ENCODE data around the gene SAMSN1.

The SAMSN1 gene

DNA sequence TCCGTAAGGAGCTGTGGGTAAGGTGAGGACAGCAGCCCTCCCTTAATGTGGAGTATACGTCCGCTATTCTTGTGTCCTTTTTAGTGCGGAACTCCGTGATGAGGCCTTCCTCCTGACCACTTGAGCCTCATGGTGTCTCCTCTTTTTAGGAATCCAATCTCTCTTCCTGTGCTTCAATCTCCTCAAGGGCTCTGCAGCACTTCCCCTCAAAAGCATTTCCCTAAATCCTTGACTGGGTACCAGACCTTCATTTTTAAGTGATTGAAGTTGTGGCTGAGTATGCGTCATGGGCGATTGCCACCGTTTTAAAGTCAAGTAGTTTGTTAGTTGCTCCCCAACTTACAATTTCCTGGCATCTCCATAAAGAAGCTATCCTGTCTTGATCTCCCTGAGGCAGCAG is 62.8 kb downstream of the SAMSN1 start:
- no peak for FAIRE-seq

DNA sequence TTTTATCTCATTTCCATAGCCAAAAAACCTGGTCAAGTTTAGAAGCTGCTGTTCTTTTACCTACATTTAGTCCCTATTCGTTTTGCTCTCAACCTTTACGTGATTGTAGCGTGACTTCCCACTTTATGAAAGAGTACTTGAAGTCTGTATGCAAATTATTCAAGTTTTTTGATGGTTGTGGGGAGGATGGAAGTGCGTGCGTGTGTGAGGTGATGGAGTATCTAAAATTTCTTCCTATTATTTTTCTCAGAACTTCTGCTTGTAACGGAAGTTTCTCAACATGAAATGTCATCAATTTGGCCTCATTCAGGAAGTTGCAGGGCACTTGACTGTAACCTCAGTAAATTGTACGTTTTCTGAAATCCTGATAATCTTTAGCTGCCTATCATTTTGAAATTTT is 64.0 kb downstream of the SAMSN1 start:
- no peak for FAIRE-seq

DNA sequence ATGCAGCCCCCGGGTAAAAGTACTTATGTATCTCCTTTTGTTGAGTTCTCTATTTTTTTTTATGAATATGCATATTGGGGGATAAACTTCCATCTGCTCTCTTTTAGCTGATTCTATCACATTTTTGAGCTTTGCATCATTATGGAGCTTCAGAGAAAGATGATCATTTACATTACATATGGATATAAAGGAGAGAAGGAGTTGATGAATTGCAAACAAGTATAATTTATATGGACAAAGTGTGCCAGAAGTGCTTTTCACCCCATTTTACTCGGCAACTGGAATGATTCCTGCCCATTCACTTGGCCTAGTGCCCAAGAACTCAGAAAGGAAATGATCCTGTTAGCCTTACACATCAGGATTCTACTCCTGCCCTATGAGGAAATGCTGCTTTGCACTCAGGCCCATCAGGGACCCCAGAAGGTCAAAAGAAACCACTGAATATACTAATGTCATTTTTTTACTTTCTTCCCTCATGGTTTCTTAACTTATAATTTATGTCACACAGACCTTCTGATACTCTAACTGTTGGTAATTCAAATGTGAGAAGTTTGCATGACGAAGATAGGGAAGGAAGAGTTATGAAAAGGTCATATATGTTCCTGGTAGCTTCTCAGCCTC is 65.6 kb downstream of the SAMSN1 start:
- no peak for FAIRE-seq

DNA sequence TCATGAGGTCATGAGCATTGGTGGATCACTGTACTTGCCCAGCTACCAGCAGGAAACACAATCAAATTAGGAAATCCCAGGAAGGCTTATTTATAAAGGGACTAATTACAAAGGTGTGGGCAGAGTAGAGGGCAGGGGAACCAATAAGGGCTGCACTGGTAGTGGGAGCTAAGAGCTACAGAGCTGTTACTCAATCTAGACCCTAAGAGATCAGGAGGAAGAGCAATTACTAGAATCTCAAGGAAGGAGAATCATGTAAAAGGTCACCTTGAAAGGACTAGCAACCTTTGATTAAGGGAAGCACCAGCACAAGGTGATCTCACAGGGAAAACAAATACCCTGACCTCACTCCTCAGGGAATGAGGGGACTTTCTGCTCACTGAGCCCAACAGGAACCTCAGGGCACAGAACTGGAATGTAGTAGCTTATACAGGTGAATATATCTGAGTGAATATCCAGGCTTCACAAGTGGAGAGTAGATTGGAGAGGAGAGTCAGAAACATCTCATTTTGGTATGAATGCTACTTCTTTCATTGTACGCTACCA is 66.8 kb downstream of the SAMSN1 start:
- FAIRE-seq, result no peak

DNA sequence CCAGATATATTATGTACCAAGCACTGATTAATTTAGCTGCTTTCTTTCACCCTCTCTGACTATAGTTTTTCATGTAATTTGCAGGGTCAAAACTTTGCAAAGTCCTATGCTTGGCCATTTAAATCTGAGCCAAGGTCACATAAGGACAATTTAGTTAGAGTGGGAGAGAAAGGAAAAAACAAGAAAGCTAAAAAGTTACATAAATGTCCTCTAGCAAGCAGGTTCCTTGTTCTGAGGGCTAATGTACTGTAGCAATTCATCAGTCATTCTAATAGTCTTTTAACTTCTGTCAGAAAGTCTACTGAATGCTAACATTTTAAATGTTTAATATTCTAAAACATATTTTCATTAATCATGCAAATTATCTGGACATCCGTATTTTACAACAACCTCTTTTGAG is 68.3 kb downstream of the SAMSN1 start:
- no peak for FAIRE-seq

DNA sequence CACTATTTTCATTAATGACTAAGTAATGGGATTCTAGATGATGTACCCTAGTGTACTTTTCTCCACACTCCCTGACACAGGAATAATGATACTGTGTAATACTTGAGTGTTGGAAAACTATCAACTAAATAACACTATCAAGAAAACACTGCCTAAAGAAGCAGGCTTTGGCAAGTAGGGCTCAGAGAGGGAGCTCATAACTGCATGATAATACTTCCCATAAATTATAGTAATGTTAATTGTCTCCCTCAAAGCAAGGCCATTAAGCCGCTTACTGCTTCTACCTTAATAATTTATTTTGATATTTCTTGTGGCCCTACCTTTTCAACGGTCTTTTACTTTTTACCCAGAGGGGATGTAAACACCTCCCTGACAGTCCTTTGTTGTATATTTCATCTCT is 69.0 kb downstream of the SAMSN1 start:
- no peak for FAIRE-seq

DNA sequence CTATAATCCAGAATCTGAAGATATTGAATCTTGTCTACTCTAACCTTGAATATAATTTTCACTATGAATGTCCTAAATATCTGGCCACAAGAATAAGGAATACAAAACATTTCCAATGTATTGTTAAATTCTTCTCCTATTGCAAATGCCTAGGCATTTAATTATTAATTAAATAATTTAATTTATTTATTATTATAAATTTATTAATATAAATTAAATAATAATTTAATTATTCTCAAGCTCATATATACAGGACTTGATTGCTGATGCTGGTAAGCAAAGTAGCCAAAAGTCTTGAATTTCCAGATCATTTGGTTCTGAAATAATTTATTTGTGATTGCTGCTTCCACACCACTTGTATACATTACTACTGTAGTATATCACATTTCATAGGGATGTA is 71.1 kb downstream of the SAMSN1 start:
- no peak for FAIRE-seq

DNA sequence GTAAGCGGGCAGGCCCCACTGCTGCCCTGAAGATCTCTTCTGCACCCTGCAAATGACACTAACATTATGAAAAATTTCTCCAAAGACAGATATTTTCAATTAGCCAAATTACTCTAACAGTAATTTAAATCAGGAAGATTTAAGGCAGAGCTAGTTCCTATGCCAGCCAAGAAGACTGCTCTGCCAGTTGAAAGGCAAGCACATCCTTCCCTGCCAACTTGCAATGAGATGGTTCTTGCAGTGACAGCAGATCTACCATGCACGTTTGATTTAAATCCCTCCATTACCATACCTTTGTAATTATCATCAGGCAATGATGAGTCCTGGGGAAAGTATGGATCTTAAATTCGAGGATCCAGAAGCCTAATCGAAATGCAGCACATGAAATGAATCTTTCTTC is 76.5 kb downstream of the SAMSN1 start:
- FAIRE-seq, result no peak

DNA sequence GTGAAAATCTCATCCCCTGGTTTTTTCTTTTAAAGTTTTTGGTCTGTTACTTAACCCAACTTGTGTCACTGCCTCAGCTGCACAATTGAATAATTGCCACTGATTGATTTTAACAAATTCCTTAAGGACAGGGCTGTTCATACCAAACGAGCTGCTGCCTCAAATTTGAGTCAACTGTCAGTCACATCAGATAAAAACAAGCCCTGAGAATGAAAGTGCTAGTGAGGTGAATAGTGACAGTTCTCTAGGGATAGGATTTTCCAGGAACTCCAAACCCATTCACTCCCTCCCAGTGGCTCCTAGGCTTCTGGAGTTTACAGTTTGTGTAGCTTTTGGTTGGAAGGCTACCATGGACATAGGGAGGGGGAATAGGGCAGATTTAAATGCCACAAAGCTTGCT is 79.4 kb downstream of the SAMSN1 start:
- FAIRE-seq, result no peak

DNA sequence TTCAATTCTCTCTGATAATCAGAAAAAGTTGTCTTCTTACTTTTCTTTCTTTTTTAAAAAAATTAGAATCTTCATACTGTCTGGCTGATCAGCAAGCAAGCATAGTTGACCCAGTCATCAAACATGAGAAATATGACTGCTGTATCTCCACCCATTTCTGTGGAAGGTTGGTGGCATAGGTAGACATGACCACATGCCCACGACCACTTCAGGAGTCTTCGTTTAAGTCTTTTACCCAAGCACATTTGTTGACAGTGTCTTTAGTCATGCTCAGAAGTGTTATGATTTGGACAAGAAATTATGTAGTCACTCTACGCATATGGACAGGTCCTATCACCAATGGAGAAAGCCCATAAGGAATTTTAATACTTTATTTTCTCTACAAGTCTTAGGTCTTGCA is 88.4 kb downstream of the SAMSN1 start:
- no peak for FAIRE-seq

DNA sequence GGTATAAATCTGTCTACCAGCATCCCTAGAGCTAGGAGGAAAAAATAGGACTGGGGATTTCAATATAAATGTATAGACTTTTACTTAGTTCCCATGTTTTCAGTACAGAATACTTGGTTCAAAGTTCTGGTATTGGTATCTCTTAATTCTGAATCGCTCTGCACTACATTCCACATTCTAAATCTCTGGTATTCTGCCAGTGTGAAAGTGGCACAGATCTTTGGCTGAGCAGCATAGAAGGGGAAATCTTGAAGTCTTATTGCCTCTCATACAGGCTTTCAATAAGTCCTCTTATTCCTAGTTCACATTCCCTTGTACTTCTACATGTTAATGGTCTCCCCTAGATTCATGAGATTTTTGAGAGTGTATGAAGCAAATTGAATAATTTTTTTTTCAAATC is 89.2 kb downstream of the SAMSN1 start:
- FAIRE-seq, result no peak

DNA sequence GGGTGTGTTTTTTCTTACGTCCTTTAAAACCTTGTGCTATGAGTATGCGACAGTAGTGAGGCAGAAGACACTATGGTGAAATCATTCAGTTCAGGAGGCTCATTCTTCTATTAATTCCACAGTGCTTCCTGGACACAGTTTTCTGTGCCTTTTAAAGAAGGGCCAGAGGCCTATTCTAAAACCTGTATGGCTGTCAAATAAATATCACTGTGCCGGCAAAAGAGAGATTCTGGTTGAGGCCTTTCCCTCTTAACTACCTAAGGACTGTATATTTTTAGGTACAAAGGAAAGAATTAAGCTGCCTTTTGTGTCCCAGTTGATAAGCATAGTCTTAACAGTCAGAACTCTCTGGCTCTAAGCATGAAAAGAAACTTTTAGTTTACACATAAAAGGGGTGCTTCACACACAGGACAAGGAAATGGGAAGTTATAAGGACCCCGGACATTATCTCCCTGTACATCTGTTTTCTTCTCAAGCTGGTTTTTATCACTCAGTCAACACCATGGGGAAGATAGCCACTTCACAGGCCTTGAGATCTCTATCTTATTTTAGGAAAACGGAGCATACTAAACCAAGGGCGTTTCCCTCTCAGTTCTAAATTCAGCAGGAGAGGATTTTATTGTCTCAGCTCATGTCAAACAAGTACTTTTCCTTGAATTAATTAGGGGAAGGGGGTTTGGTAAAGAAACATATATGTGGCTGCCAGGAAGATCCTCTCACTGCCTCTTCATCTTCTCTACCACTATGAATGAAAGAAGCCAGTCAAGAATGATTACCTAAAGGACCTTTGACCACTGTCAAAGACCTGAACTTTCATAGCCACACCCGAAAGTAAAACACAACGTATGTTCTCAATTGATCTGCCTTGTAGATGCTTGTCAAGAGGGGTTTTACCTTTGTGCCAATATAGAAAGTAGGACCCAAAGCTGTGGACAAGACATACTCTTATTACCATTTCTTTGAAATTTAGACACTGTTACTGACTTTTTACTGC is 91.8 kb downstream of the SAMSN1 start:
- FAIRE-seq, result no peak

DNA sequence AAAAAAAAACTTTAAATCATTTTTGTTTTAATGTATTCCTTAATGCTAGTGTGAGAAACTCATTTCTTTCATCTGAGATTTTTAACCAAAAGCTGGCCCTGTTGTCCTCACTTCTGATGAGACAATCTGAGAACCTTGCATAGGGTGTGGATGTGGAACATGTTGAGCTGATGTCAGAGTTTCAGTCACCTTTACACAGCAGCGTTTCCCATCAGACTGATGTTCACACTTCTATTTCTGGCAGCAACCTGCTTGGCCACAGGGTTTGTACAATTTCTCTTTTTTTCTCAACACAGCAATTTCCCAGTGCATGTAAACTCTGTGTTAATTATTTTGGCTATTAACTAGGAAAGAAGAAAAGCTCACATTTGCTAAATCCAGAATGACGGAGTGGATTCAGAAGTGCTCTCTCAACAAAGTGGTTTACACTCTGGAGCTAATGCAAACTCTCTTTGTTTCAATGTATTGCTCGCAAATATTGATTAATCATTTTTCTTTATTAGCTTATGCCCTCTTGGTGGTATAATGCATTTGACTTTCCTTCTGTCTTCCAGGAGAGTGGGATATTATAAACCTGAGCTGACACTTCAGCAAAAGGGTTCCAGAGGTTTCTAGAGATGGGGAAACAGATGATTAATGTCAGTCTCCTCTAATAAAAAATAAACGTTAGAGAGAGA is 92.6 kb downstream of the SAMSN1 start:
- no peak for FAIRE-seq

DNA sequence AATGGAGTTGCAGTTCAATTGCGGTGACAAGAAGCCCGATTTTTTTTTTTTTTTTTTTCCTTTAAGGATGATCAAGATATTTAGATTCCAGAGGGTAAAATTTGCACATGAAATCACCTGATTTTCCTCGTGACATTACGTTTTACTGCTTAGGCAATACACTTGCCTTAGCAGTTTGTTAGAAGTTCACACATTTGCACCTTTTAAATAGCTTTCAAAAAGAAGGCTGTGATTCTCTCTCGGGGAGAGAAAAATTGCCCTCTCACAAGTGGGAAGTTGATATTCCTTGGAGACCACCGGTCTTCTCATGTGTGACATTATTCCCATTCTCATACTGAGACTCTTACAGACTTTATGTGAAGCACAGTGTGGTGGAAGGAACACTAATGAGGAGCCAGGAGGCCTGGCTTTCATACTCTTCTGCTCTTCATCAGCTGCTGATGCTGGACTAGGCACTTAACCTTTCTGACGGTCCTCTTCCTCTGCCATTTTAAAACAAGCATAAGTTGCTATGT is 93.3 kb downstream of the SAMSN1 start:
- no peak for FAIRE-seq

DNA sequence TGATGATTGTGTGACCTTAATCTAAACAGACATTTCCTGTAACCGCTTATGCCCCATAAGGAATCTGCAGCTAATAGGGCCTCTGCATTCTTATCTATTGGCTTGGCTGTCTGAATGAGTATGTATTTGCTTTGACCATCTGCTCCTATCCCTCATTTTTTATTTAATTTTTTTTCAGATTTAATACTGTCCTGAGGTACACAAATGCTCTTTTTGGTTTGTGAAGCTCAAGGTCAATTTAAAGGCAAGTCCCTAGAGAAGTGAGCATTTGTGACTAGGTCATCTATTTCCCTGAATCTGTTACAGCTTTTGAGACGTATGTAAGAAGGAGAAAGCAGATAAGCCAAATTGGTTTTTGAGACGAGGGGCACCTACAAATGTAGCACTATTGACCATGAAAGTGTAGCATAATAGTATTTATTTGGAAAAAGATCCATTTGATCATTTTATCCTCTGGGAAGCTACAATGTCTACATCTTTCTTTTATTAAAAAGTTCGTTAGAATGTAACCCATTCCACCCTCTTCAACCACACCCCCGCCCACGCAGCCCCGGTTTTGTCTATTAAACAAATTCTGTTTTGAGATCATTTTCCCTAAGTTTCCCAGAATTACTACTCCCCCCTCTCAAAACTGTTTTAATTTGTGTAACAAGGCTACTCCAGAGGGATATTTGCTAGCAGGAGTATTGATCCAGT is 93.9 kb downstream of the SAMSN1 start:
- no peak for FAIRE-seq

DNA sequence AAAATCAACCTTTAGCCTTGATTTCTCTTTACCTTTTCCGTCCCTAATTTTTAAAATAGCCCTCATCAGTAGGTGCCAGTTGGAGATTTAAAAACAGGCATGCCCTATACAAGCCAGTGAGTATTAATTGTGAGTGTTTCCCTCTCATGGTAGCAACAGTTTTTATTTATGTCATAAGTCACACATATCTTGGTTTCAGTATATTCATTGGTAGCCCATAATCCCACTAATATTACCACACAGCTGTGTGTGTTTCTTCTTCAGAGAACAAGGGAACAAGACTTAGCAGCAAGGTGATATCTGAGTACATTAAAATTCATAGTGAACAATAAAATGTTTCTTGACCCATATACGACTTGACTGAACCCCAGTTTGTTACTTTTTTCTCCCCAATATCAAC is 94.6 kb downstream of the SAMSN1 start:
- no peak for FAIRE-seq

DNA sequence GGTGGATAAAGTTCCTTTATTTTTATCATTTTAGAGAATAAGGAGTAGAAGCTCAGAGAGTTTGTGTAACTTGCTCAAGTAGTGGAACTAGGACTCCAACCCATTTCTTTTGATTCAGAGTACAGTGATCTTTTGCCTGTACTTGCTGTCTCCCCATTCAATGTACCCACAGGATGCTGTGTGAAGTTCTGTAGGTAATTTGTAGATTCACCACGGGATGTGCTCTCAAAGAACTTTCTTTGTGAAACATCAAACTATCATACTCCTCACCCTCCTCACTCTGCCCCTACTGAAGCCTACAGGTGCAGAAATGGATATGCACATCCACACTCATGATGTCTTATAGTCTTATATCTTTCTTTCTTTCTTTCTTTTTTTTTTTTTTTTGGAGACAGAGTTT is 97.3 kb downstream of the SAMSN1 start:
- no peak for FAIRE-seq

DNA sequence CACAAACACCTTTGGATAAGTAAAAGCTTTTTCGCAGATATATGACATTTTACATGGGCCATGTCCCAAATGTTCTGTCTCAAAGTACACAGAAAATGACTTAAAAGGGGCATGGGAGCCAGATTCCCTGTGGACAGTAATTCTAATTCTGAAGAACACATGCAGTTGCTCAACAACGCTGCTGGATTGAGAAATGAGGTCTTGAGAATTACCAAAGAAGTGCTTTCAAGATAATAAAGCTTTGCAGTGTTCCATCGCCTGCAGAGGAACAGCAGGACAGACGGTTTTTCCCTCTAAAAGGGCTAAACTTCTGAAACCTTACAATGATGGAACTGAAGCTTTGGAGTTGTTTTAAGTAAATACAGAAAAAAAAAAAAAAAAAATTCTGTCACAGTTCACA is 107.9 kb downstream of the SAMSN1 start:
- no peak for FAIRE-seq

DNA sequence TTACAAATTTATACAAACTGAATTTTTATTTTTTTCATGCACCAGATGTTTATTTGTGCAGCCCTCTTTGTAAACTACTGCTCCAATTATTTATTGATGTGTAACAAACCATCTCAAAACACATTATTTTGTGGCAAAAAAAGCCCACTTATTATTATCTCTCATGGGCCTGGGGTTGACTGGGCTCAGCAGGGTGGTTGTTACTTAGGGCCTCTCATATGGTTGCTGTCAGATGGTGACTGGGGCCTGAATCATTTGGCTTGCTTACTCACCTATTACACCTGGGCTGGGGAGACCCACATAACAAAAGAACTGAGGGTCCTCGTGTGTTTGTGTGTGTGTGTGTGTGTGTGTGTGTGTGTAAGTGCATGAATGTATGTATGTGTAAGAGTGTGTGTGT is 110.7 kb downstream of the SAMSN1 start:
- FAIRE-seq, result no peak
